Neural cell (in vitro differentiated cells): Measurements from ENCODE around the gene TMTC1. TPM values are rescaled to one million over a fixed set of nuclear protein-coding genes. Genes with fewer than 3 reads are reported as not detected.

ENCODE experiments used
- H2AFZ ChIP-seq: fragments of 200-600, 300-800 bp; sonication (generic), shearing (Covaris generic); 2 replicates; pipeline ENCODE4 v1.6.0; 2014; ENCODE audit warnings: low read depth, mild to moderate bottlenecking, antibody characterized with exemption, low read length, moderate library complexity
- H3F3A ChIP-seq: fragments of 200-600 bp; shearing (Covaris generic); 2 replicates; pipeline ENCODE4 v1.6.1; 2016; ENCODE audit warnings: mild to moderate bottlenecking, moderate library complexity, mixed read lengths, antibody characterized with exemption, low read length; ENCODE audit not compliant: insufficient read depth, poor library complexity, severe bottlenecking
- H3K27ac ChIP-seq: fragments of 200-600, 300-800 bp; sonication (generic), shearing (Covaris generic); 2 replicates; pipeline ENCODE4 v1.5.1; 2014; ENCODE audit warnings: mild to moderate bottlenecking, low read length, moderate library complexity
- H3K27me3 ChIP-seq: fragments of 300-800, 200-600 bp; sonication (generic), shearing (Covaris generic); 2 replicates; pipeline ENCODE4 v1.6.0; 2014; ENCODE audit warnings: mild to moderate bottlenecking, low read depth, low read length, moderate library complexity; ENCODE audit not compliant: insufficient read depth
- H3K36me3 ChIP-seq: fragments of 300-800, 200-600 bp; sonication (generic), shearing (Covaris generic); 2 replicates; pipeline ENCODE4 v1.5.1; 2014; ENCODE audit warnings: mild to moderate bottlenecking, antibody characterized with exemption, low read length, moderate library complexity; ENCODE audit not compliant: insufficient read depth
- H3K4me2 ChIP-seq: fragments of 300-800, 200-600 bp; sonication (generic), shearing (Covaris generic); 2 replicates; pipeline ENCODE4 v1.6.0; 2014; ENCODE audit warnings: mild to moderate bottlenecking, low read length
- H3K4me3 ChIP-seq: fragments of 300-800, 200-600 bp; sonication (generic), shearing (Covaris generic); 2 replicates; pipeline ENCODE4 v1.5.1; 2014; ENCODE audit warnings: mild to moderate bottlenecking, low read length, moderate library complexity
- H3K79me2 ChIP-seq: fragments of 200-600 bp; shearing (Covaris generic); replicated peaks from 2 replicates; pipeline ENCODE4 v1.6.0; 2014; ENCODE audit warnings: mild to moderate bottlenecking, low read length, moderate library complexity; ENCODE audit not compliant: insufficient read depth
- H3K9ac ChIP-seq: fragments of 300-800, 200-600 bp; sonication (generic), shearing (Covaris generic); 2 replicates; pipeline ENCODE4 v1.6.1; 2016; ENCODE audit warnings: mild to moderate bottlenecking, low read length, mixed read lengths
- H3K9me2 ChIP-seq: fragments of 200-600 bp; shearing (Covaris generic); 2 replicates; pipeline ENCODE4 v1.6.1; 2016; ENCODE audit warnings: mild to moderate bottlenecking, low read length, mixed read lengths; ENCODE audit not compliant: insufficient read depth
- H3K9me3 ChIP-seq: fragments of 200-600, 300-800 bp; sonication (generic), shearing (Covaris generic); 2 replicates; pipeline ENCODE4 v1.6.1; 2016; ENCODE audit warnings: mild to moderate bottlenecking, mixed run types, low read length, moderate library complexity, mixed read lengths
- H4K20me1 ChIP-seq: fragments of 200-600 bp; shearing (Covaris generic); 2 replicates; pipeline ENCODE4 v1.6.1; 2016; ENCODE audit warnings: mild to moderate bottlenecking, mixed run types; ENCODE audit not compliant: insufficient read depth
- EP300 ChIP-seq: fragments of 450-650 bp; conservative IDR thresholded peaks from 2 replicates; pipeline ENCODE4 v1.6.1; 2014; ENCODE audit warnings: antibody characterized with exemption, mild to moderate bottlenecking, moderate library complexity; ENCODE audit not compliant: poor library complexity, severe bottlenecking
- EZH2 ChIP-seq: fragments of 200-600, 300-800 bp; shearing (Covaris generic), sonication (generic); IDR thresholded peaks from 2 replicates; pipeline ENCODE4 v1.6.1; 2014; ENCODE audit warnings: antibody characterized with exemption, low read length, borderline replicate concordance, mild to moderate bottlenecking; ENCODE audit not compliant: insufficient read depth, poor library complexity, severe bottlenecking
- MXI1 ChIP-seq: fragments of 450-650 bp; conservative IDR thresholded peaks from 2 replicates; pipeline ENCODE4 v1.6.1; 2014; ENCODE audit warnings: antibody characterized with exemption, mild to moderate bottlenecking; ENCODE audit not compliant: poor library complexity, severe bottlenecking
- POLR2AphosphoS5 ChIP-seq: IDR thresholded peaks from 2 replicates; pipeline ENCODE4 v1.6.1; 2012
- RAD21 ChIP-seq: fragments of 450-650 bp; conservative IDR thresholded peaks from 2 replicates; pipeline ENCODE4 v1.6.1; 2014; ENCODE audit warnings: antibody characterized with exemption, mild to moderate bottlenecking, moderate library complexity
- SMC3 ChIP-seq: fragments of 450-650 bp; conservative IDR thresholded peaks from 2 replicates; pipeline ENCODE4 v1.6.1; 2014; ENCODE audit warnings: antibody characterized with exemption, mild to moderate bottlenecking, moderate library complexity; ENCODE audit not compliant: poor library complexity
- TAF1 ChIP-seq: IDR thresholded peaks from 2 replicates; pipeline ENCODE4 v1.6.1; 2012; ENCODE audit warnings: low read depth
- polyA plus RNA-seq: library from polyadenylated mRNA; depleted of rRNA; stranded (reverse); fragments of >200 nt; gene quantifications from 2 replicates; pipeline ENCODE4 v1.2.3, GENCODE V29; 2014
- TF ChIP-seq, protein P1 (sequence below): IDR thresholded peaks from 2 replicates; pipeline ENCODE4 v1.6.1; 2012; ENCODE audit warnings: borderline replicate concordance
- TF ChIP-seq, protein P2 (sequence below): fragments of 450-650 bp; IDR thresholded peaks from 2 replicates; pipeline ENCODE4 v1.5.1; 2014; ENCODE audit warnings: antibody characterized with exemption, mild to moderate bottlenecking, moderate library complexity; ENCODE audit not compliant: poor library complexity, severe bottlenecking

TMTC1 gene
- polyA plus RNA-seq, 1 donor from 2014 or later = 10.0 TPM

DNA sequence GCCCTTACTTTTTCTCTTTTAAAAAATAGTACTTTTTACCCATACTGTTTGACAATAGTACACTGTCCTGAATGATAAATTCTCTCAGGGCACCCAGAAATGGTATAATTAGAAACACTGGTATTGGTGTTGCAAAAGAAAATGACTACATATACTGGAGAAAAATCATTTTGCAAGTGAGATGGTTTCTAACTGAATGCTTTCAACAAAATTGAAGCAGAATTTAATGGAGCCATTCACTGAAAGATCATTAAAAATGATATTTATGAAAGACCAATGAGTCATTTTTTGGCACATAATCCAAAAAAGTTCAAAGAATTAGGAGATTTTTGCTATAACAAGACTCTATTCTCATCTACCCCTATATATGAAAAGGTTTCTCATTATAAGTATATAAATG lies 68.8 kb downstream of the TMTC1 start:
- no peaks in the 10 kb centered on the region for H3K36me3 ChIP-seq
- no peak overlapping the region for H2AFZ ChIP-seq

DNA sequence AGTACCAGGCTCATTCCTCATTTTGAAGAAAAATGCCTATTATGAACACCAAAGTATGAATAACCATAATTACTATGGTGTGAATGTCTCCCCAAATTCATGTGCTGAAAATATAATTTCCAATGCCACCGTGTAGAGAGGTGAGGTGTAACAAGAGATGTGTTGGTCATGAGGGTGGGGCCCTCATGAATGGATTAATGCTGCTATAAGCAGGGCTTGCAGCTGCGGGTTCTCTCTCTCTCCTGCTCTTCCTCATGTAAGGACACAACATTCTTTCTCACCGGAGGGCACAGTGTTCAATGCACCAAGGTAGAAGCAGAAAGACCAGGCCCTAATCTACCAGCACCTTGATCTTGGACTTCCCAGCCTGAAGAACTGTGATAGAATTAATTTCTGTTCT lies 70.0 kb downstream of the TMTC1 start:
- no peaks in the 10 kb centered on the region for H4K20me1 ChIP-seq
- TF ChIP-seq, protein P1, sequence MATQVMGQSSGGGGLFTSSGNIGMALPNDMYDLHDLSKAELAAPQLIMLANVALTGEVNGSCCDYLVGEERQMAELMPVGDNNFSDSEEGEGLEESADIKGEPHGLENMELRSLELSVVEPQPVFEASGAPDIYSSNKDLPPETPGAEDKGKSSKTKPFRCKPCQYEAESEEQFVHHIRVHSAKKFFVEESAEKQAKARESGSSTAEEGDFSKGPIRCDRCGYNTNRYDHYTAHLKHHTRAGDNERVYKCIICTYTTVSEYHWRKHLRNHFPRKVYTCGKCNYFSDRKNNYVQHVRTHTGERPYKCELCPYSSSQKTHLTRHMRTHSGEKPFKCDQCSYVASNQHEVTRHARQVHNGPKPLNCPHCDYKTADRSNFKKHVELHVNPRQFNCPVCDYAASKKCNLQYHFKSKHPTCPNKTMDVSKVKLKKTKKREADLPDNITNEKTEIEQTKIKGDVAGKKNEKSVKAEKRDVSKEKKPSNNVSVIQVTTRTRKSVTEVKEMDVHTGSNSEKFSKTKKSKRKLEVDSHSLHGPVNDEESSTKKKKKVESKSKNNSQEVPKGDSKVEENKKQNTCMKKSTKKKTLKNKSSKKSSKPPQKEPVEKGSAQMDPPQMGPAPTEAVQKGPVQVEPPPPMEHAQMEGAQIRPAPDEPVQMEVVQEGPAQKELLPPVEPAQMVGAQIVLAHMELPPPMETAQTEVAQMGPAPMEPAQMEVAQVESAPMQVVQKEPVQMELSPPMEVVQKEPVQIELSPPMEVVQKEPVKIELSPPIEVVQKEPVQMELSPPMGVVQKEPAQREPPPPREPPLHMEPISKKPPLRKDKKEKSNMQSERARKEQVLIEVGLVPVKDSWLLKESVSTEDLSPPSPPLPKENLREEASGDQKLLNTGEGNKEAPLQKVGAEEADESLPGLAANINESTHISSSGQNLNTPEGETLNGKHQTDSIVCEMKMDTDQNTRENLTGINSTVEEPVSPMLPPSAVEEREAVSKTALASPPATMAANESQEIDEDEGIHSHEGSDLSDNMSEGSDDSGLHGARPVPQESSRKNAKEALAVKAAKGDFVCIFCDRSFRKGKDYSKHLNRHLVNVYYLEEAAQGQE = no peak
- TF ChIP-seq EZH2 = no peak
- TF ChIP-seq POLR2AphosphoS5 = no peak
- TF ChIP-seq, protein P2, sequence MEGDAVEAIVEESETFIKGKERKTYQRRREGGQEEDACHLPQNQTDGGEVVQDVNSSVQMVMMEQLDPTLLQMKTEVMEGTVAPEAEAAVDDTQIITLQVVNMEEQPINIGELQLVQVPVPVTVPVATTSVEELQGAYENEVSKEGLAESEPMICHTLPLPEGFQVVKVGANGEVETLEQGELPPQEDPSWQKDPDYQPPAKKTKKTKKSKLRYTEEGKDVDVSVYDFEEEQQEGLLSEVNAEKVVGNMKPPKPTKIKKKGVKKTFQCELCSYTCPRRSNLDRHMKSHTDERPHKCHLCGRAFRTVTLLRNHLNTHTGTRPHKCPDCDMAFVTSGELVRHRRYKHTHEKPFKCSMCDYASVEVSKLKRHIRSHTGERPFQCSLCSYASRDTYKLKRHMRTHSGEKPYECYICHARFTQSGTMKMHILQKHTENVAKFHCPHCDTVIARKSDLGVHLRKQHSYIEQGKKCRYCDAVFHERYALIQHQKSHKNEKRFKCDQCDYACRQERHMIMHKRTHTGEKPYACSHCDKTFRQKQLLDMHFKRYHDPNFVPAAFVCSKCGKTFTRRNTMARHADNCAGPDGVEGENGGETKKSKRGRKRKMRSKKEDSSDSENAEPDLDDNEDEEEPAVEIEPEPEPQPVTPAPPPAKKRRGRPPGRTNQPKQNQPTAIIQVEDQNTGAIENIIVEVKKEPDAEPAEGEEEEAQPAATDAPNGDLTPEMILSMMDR = no peak
- no peak for TF ChIP-seq RAD21
- TF ChIP-seq EP300 = no peak
- no peak for TF ChIP-seq TAF1
- TF ChIP-seq MXI1 = no peak
- no peak for TF ChIP-seq SMC3
- no peak overlapping the region for H3K4me3 ChIP-seq
- H3K9me3 ChIP-seq = no peaks in the 10 kb centered on the region
- H3F3A ChIP-seq = no peaks in the 10 kb centered on the region
- H3K27me3 ChIP-seq = no peaks in the 10 kb centered on the region
- H3K9me2 ChIP-seq = no peaks in the 10 kb centered on the region
- H2AFZ ChIP-seq = no peak overlapping the region
- H3K27ac ChIP-seq = no peak overlapping the region
- H3K79me2 ChIP-seq = no peaks in the 10 kb centered on the region
- no peak overlapping the region for H3K4me2 ChIP-seq
- no peak overlapping the region for H3K9ac ChIP-seq
- H3K36me3 ChIP-seq = no peaks in the 10 kb centered on the region

More for the DNA sequence above, 68.8 kb downstream of the TMTC1 start:
- H3K27me3 ChIP-seq = no peaks in the 10 kb centered on the region
- no peaks in the 10 kb centered on the region for H3K79me2 ChIP-seq
- H3K9ac ChIP-seq = no peak overlapping the region
- no peaks in the 10 kb centered on the region for H4K20me1 ChIP-seq
- no peaks in the 10 kb centered on the region for H3F3A ChIP-seq
- no peak overlapping the region for H3K27ac ChIP-seq
- TF ChIP-seq MXI1 (no peak), EZH2 (no peak), EP300 (no peak), TAF1 (no peak), POLR2AphosphoS5 (no peak), RAD21 (no peak), SMC3 (no peak)
- TF ChIP-seq, protein P1 = no peak
- TF ChIP-seq, protein P2 = no peak
- no peak overlapping the region for H3K4me2 ChIP-seq
- no peak overlapping the region for H3K4me3 ChIP-seq
- H3K9me2 ChIP-seq = no peaks in the 10 kb centered on the region
- no peaks in the 10 kb centered on the region for H3K9me3 ChIP-seq
